GM18870 (cell line): ENCODE data around the gene PRELID2.
"Not testable (repeated sequence)": the region's sequence is repeated elsewhere in the genome, so short reads cannot be mapped to it uniquely, and the experiment has no call there.

Experiments
- ATAC-seq: cut with Tn5 transposase; IDR thresholded peaks from one replicate; pipeline ENCODE4 v1.9.1; 2021; ENCODE audit warnings: moderate library complexity; ENCODE audit not compliant: unreplicated experiment

PRELID2 gene

GRCh38 chr5:145834917-145835847 lies at the start of gene PRELID2:
PRELID2 (minus strand) TSS chr5:145835342; CDS start chr5:145835251, 91 bp downstream.
- peak; percentile 76 for ATAC-seq

- no peak for ATAC-seq
Observed at GRCh38 chr5:145874765-145875164, 39.6 kb upstream of the PRELID2 start.

GRCh38 chr5:145872914-145873313 lies 37.8 kb upstream of the PRELID2 start, which contains the start of gene GRXCR2:
GRXCR2 (minus strand) TSS chr5:145873014; CDS start chr5:145872968, 46 bp downstream.
- no peak for ATAC-seq

- ATAC-seq: no peak
Observed at GRCh38 chr5:145872486-145872885, 37.3 kb upstream of the PRELID2 start.

- no peak for ATAC-seq
Observed at GRCh38 chr5:145869753-145870152, 34.6 kb upstream of the PRELID2 start.

- ATAC-seq: no peak
Observed at GRCh38 chr5:145867806-145868205, 32.7 kb upstream of the PRELID2 start.

GRCh38 chr5:145864432-145864831 lies 29.3 kb upstream of the PRELID2 start:
- ATAC-seq: not testable (repeated sequence)

- no peak for ATAC-seq
Observed at GRCh38 chr5:145863003-145863402, 27.9 kb upstream of the PRELID2 start.

- ATAC-seq: no peak
Observed at GRCh38 chr5:145859897-145860296, 24.8 kb upstream of the PRELID2 start.

- ATAC-seq: no peak
Observed at GRCh38 chr5:145859453-145859852, 24.3 kb upstream of the PRELID2 start.

GRCh38 chr5:145858959-145859358 lies 23.8 kb upstream of the PRELID2 start:
- ATAC-seq: no peak

GRCh38 chr5:145856285-145856818 lies 21.2 kb upstream of the PRELID2 start:
- no peak for ATAC-seq

- ATAC-seq: no peak
Observed at GRCh38 chr5:145855763-145856267, 20.7 kb upstream of the PRELID2 start.

- no peak for ATAC-seq
Observed at GRCh38 chr5:145854651-145855258, 19.6 kb upstream of the PRELID2 start.

- ATAC-seq: no peak
Observed at GRCh38 chr5:145853781-145854376, 18.7 kb upstream of the PRELID2 start.

- no peak for ATAC-seq
Observed at GRCh38 chr5:145852990-145853389, 17.8 kb upstream of the PRELID2 start.

- ATAC-seq: no peak
Observed at GRCh38 chr5:145848854-145849253, 13.7 kb upstream of the PRELID2 start.

- ATAC-seq: no peak
Observed at GRCh38 chr5:145847499-145848497, 12.7 kb upstream of the PRELID2 start.

- no peak for ATAC-seq
Observed at GRCh38 chr5:145846081-145846480, 10.9 kb upstream of the PRELID2 start.

GRCh38 chr5:145841299-145841698 lies 6.2 kb upstream of the PRELID2 start:
- ATAC-seq: no peak
